NCI-H2227 (cell line): ENCODE measurements around the gene BAMBI.
A peak's percentile ranks its signal among the peaks of the same experiment; 100 is the strongest.
"Not testable (repeated sequence)": the region's sequence is repeated elsewhere in the genome, so short reads cannot be mapped to it uniquely, and the experiment has no call there.

ENCODE experiments used
- DNase-seq: peaks from one replicate; lab custom pipeline; 2025; ENCODE audit not compliant: unreplicated experiment; lab: John Stamatoyannopoulos, UW

Gene BAMBI, protein sequence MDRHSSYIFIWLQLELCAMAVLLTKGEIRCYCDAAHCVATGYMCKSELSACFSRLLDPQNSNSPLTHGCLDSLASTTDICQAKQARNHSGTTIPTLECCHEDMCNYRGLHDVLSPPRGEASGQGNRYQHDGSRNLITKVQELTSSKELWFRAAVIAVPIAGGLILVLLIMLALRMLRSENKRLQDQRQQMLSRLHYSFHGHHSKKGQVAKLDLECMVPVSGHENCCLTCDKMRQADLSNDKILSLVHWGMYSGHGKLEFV

DNA sequence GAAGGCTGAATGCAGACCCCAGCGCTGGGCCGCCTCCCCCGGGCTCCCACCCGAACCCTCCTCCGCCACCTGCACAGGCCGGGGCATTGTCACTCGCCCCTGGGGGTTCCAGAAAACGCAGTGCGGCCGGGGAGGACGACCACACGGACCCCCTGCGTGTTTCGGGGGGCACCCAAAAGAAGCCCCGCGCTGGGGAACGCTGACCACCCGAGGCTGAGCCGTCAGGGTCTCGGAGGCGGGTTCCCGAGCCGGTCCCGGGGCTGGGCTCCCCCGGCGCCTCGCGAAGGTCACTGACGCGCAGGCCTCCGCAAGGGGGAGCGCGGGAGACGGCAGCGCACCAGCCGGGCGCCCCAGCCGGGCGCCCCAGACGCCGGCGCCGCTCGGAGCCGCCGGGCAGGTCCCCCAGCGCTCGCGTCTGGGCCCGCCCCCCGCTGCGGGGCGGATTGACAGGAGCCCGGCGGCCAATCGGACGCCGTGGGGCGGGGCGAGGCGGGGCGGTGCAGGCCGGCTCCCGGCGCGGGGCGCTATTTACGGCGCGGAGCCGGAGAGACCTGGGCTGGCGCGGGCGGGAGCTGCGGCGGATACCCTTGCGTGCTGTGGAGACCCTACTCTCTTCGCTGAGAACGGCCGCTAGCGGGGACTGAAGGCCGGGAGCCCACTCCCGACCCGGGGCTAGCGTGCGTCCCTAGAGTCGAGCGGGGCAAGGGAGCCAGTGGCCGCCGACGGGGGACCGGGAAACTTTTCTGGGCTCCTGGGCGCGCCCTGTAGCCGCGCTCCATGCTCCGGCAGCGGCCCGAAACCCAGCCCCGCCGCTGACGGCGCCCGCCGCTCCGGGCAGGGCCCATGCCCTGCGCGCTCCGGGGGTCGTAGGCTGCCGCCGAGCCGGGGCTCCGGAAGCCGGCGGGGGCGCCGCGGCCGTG lies at the start of gene BAMBI:
Gene BAMBI (plus strand): TSS at position 554 of the 920 bp plus-strand sequence. CDS start 377 bp downstream, outside the sequence.
- peak; percentile 86 for DNase-seq

DNA sequence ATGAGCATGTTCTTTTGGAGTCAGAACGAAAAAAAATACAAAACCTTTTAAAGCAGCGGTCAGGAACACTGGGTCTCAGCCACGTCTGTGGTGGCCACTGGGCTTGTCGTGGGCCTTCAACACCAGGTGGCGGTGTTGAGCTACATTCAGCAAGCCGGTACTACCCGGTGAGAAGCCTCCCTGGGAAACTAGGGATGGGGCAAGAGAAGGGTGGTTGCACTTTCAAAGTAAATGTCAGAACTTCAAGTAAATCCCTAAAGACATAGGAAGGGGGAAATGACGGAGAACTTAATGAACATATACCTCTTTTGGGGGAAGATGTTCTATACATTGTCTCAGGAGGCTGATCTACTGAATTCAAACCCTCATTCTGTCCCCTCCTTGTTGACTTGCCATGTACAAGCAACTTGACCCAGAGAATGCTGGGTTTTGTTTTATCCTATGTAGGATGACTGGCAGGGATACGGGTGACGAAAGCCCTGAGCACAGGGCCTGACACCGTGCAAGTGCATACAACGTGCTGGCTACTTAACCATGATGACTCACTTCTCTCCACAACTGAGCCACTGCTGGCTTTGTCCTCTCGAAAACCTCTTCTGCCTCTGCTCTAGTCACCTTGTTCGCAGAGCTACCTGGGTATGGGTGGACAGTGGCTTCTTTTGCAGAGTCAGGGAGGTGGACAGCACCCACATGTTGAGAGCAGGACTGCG lies 49.0 kb upstream of the BAMBI start:
- peak; percentile 69 for DNase-seq

DNA sequence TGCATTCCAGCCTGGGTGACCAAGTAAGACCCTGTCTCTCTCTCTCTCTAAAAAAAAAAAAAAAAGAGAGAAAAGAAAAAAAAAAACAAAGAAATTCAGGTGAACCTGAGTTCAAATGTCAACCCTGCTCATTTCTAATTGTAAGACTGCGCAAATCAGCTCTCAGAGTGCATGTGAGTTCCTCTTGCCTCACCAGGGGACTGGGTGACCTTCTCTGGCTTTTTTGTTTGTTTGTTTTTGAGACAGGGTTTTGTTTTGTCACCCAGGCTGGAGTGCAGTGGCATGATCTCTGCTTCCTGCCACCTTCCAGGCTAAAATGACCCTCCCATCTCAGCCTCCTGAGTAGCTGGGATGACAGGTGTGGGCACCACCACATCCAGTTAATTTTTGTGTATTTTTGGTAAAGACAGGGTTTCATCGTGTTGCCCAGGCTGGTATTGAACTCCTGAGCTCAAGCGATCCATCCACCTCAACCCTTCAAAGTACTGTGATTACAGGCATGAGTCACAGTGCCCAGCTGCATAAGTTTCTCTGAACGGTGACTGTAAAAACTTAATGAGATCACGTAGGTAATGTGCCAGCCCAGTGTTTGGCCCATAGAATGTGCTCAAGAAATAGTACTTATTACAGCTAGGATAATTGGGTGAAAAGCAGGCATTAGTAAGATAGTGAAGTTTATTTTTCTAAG lies 45.3 kb upstream of the BAMBI start:
- no peak for DNase-seq

DNA sequence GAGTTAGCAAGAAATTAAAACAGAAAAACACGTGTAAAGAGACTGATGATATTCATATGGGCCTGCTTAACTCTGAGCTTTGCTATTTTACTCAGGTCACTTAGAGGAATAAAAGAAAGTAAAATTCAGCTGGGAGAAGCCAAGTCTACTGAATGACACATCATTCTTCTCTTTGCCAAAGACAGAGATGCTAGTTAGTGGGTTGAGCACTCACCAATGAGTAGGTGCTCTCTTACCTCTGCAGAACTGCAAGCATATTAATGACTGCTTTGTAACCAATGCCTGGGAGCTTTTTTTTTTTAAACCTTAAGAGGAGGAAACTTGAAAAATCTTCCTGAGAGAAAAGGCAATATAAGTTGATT lies 44.8 kb upstream of the BAMBI start:
- DNase-seq = no peak

DNA sequence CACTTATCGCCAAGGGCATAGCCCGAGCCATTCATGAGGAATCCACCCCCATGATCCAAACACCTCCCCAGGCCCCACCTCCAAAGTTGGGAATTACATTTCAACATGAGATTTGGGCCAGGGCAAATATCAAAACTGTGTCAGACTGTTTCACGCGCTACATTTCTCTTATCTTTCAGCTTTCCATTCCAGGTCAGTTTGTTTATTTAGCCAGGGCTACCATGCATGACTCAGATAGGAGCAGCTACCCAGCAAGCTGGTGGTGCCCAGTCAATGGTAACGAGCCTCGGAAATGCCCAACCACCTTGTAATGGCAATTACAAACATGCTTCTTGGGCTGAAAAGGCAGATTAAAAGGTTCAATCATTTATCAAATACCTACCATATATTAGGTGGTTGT lies 43.6 kb upstream of the BAMBI start:
- DNase-seq = no peak

DNA sequence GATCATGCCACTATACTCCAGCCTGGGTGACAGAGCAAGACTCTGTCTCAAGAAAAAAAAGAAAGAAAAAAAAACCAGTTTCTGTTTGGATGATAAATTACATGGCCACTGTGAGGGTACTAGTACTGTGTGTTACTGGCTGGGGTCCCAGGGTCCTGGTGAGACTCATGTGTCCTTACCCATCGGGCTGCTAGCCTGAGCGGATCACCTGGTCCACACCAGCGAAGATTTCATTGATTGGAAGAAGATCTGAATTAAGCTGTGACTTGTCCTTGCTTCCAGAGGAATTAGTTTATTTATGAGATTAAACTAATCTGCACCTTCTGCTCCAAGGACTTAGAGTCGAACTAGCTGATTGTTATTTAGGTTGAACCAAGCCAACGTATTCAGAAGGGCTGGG lies 40.0 kb upstream of the BAMBI start:
- no peak for DNase-seq

DNA sequence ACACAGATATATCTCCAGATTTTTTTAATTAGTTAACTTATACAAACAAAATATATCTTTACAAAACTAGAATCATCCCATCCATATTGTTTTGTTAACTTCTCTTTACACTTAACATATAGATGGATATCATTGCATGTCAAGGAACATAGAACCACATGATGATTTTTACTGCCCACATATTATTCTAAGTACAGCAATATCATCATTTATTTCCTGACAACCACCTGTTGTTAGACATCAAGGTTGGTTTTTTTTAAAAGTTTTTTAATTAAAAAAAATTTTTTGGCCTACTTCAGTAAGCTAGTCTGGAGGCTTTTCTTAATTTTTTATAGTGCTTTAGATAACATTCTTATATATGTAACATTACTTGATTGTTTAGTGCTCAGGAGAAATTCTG lies 38.9 kb upstream of the BAMBI start:
- DNase-seq = no peak

DNA sequence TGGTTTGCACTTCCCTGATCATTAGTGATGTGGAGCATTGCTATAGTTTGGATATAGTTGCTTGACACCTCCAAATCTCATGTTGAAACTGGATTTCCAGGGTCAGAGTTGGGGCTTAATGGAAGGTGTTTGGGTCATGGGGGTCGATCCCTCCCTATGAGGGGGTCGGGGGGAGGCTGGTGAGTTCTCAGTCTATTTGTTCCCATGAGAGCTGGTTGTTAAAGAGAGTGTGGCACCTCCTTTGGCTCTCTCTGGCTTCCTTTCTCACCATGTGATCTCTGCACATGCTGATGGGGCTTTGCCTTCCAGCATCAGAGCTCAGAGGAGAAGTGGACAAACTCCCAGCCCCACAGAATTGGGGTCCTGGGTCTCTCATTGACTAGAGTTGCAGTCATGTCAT lies 36.8 kb upstream of the BAMBI start:
- DNase-seq = no peak

DNA sequence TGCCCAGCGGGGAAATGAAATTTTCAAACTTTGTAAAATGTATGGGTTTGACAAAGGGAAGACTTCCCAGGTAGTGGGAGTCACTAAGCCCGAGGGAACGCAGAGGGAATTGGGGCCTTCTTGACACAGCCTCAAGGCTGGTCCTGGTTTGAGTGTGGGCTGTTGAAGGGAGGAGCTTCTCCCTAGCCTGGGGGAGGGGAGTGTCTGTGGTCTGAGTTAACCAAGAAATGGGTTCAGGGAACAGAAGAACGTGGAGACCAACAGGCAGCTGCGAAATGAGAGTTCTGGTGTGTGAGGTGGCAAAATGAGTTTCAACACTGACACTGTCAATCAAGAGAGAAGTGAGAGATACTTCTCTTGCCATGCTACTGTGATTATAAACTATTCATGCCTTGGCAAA lies 32.7 kb upstream of the BAMBI start:
- DNase-seq = no peak

DNA sequence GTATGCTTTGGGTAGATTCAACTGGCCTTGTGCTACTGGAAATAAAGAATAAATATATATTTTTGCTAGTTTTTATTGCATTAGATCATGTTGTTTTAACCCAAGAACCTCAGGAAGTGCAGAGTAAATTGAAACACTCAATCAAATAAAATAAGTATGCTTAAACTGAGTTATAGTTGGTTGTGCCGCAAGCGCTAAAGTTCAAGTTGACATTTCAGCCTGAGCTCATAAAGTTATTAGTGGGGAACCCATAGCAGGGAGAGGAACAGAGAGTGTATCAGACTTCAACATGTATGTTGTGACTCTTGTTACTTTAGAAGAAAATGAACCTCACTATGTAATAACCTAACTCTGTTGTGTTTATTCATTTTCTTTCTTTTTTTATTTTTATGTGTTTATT lies 25.2 kb upstream of the BAMBI start:
- DNase-seq = no peak

DNA sequence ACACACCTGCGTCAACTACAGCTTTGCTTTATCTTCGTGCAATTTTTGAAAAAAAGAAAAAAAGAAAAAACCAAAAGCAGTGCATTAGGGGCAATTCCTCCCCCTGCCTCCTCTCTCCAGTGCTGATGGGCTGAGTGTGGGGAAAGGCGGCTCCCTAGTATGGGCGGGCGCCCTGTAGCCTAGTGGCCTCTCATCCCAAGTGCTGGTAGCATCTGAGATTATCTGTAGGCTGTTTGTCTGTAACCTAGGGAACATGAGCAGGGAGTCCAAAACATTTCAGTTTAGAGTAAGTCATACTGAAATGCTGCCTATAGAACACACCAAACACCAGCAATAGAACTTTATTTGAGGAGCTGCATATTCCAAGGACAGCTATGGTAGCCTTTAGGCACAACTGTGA lies 24.6 kb upstream of the BAMBI start:
- no peak for DNase-seq

DNA sequence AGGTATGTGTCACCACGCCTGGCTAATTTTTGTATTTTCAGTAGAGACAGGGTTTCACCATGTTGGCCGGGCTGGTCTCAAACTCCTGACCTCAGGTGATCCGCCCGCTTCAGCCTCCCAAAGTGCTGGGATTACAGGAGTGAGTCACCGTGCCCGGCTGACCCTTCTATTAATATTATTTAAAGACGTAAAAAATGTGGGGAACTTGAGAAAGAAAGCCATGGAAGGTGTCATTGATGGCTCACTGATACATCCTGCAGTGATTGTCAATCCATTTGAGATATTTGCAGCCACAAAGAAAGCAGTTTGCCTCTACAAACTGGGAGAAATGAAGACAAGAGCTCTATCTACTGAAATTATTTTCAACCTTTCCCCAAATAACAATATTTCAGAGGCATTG lies 18.5 kb upstream of the BAMBI start:
- DNase-seq = not testable (repeated sequence)

DNA sequence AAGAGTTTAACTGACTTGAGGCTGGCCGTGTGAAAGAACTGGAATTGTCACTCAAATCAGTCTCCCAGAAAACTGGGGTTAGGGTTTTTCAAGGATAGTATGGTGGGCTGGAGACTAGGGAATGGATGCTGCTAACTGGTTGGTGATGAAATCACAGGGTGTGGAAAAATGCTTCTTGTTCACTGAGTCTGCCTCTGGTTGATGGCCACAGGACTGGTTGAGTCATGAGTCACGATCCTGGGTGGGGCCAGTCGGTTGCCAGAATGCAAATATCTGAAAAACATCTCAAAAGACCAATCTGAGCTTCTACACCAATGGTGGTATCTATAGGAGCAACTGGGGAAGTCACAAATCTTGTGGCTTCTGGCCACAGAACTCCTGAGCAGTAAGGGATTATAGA lies 16.3 kb upstream of the BAMBI start:
- no peak for DNase-seq

DNA sequence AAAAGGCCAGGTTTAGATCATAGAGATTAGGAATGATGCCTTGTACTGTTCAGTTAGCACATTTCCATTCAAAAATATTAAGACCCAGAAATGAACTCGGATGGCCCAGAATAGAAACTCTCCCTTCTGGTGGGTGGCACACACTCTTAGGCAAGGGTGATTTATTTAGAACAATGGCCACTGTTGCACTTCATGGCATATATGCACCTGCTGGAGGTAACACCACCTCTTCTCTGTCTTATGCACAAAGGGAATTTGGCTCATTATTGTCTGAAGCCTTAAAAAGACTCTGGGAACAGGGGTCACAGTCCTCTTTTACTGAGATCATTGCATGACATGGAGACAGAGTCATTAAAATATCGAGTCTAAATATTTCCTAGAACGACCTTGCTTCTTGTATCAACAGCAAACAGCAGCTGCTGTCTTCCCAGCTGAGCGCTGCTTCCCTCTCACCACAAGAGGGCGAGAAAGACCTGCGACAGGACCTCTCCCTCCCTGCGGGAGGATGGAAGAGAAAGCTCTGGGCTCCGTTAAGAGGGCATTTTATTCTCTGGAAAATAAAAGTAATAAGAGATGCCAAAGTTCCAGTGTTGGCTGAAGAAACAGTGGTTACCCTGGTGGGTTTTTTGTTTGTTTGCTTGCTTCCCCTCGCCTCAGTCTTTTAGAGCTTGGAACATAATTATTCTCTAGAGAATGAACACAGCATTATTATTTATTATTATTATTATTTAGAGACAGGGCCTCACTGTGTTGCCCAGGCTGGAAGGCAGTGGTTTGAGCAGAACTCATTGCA lies 13.5 kb upstream of the BAMBI start:
- DNase-seq = peak; percentile 83

DNA sequence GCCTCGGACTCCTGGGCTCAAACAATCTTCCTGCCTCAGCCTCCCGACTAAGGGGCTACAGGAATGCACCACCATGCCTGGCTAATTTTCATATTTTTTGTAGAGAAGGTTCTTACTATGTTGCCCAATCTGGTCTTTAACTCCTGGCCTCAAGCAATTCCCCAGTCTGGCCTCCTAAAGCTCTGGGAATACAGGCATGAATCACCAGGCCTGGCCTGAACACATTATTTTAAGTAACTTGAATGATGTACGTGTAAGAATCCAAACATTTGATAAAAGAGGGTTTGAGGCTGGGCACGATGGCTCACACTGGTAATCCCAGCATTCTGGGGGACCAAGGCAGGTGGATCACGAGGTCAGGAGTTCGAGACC lies 13.0 kb upstream of the BAMBI start:
- DNase-seq = no peak

DNA sequence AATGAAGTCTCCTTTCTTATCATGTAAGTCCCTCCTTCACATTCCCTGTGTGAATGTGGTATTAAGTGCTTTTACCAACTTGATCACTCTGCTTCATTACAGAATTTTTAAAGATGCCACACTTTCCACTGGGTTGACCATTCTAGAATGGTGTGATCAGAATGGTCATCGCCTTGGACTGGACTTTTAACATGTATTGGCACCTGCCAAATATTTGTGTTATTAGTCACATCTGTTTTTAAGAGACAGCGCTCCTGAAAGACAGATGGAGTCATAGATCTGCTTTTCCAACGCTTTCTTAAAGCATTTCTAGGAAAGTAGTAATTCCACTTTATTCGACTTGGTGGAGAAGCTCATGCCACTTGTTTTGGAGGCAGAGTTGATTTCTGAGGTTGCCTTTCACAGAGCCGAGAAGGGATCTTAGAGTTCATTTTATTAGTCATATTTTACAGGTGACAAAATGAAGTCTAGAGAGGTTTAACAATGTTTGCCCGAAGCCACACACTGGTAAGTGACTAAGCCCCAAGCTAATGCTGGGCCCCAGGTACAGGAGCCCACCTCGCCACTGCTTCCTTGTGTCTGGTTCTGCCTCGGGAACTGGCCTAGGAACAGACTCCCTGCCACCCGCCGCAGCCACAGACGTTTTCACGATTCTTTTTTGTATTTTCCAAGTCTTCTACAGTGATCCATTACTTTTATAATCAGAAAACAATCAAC lies 10.4 kb upstream of the BAMBI start:
- DNase-seq = no peak

DNA sequence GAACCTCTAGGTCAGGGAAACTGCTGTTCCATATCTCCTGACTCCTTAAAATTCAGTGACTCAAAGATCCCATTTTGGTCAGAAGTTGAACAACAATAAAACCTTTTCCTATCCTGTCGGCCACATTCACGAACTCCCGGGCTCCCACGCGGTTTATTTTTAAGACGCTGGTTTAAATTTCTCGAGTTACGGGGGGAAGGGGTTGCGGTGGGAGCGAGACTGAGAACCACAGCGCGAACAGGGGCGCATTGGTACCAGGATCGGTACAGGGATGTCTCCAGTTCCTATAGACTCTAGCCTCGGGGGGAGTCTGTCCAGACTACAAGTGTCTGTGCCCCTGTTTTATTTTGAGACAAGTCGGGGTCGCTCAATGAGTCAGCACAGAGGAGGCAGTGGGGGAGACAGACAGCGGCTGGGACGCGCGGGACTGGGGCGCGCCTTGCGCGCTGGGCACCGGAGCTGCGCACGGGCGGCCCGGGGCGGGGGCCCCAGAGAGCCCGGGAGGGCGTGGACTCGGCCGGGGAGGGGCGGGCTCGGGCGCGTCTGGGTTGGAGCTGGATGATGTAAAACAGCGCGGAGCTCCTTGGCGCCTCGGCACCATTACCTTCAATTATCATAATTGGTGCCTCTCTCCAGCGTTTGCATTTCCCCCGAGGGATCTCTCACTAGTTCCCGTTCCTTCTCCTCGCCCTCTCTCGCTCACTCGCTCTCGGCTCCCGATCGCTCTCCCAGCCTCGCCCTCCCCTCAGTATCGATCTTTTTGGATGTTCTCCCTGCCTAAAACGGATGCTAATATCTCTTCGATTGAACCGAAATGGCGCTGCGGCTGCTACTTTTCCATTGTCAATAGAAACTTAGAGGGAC lies 8.7 kb upstream of the BAMBI start:
- peak; percentile 68 for DNase-seq

DNA sequence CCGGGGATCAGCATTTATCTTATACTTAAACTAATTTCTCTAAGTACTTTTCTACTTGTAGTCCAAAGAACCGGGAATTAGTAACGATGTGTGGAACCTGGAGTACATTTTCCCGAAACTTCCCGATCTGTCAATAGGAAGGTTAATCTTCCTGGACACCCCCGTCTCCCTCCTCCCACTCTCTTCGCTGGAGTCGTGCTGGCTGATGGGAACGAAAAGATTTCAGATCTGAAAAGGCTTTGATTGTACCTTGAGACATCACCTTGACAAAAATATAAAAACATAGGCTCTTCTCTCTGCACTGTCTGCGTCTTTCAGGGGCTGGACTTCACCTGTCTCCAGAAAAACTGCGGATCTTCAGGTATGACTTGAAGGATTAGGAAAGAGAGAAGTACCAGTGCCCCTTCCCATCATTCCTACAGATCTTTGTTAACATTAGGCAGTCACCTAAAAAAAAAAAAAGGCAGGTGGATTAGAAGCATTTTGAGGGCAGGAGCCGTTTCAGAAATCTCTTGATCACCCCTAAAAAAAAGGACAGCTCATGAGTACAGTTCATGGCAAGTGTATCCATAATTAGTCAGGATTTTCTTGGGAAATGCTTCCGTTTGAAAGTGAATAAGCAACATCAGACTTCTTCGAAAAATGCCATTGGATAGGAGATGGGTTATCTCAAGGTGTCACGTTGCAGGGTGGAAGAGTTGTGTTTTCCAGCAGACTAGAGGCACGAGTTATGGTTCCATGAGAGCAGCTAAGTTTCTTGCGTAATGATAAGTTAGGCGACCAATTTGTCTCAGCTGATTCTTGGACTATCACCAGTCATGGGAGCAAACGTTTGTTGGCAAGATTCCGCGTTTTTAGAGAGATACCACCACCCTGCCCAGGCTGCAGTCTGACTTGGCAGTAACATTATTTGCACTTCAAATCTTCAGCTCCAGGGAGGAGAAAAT lies 7.8 kb upstream of the BAMBI start:
- no peak for DNase-seq
